HUES48 (cell line): Measurements from ENCODE around the gene SLC35C1.

Experiments
- H3K27ac ChIP-seq: one replicate; pipeline ENCODE4 v1.7.0; 2013; ENCODE audit warnings: low read depth, low read length, inconsistent platforms
- H3K27me3 ChIP-seq: 2 replicates; pipeline ENCODE4 v1.6.1; 2013; ENCODE audit warnings: mild to moderate bottlenecking, low read length; ENCODE audit not compliant: control insufficient read depth, insufficient read depth
- H3K36me3 ChIP-seq: 2 replicates; pipeline ENCODE4 v1.6.1; 2013; ENCODE audit warnings: low read length; ENCODE audit not compliant: control insufficient read depth, insufficient read depth
- H3K4me1 ChIP-seq: 2 replicates; pipeline ENCODE4 v1.6.1; 2013; ENCODE audit warnings: mild to moderate bottlenecking, low read length; ENCODE audit not compliant: control insufficient read depth, insufficient read depth
- H3K4me3 ChIP-seq: 2 replicates; pipeline ENCODE4 v1.5.1; 2013; ENCODE audit warnings: mild to moderate bottlenecking, low read depth, low read length
- H3K9ac ChIP-seq: 2 replicates; pipeline ENCODE4 v1.6.1; 2013; ENCODE audit warnings: mild to moderate bottlenecking, low read depth, low read length, moderate library complexity
- H3K9me3 ChIP-seq: 2 replicates; pipeline ENCODE4 v1.6.1; 2013; ENCODE audit warnings: low read length; ENCODE audit not compliant: control insufficient read depth, insufficient read depth

Gene SLC35C1

GRCh38 chr11:45771566-45772448 is 33.1 kb upstream of the SLC35C1 start:
- peaks cover 8% of the 10 kb centered on the region for H3K27me3 ChIP-seq
- H3K27ac ChIP-seq, result no peak overlapping the region
- no peaks in the 10 kb centered on the region for H3K9me3 ChIP-seq
- peak overlapping the region; percentile 60 for H3K4me3 ChIP-seq
- H3K36me3 ChIP-seq, result no peaks in the 10 kb centered on the region
- H3K4me1 ChIP-seq, result no peaks in the 10 kb centered on the region
- H3K9ac ChIP-seq, result no peak overlapping the region

- Histone ChIP-seq H3K4me1 (no peaks in the 10 kb centered on the region), H3K27me3 (peaks cover 8% of the 10 kb centered on the region), H3K9ac (no peak overlapping the region), H3K4me3 (no peak overlapping the region), H3K27ac (no peak overlapping the region), H3K36me3 (no peaks in the 10 kb centered on the region), H3K9me3 (no peaks in the 10 kb centered on the region)
Measured at GRCh38 chr11:45772449-45772774, 32.5 kb upstream of the SLC35C1 start.

- no peak overlapping the region for H3K9ac ChIP-seq
- H3K4me3 ChIP-seq, result no peak overlapping the region
- H3K27me3 ChIP-seq, result peaks cover 8% of the 10 kb centered on the region
- H3K27ac ChIP-seq, result no peak overlapping the region
- H3K4me1 ChIP-seq, result no peaks in the 10 kb centered on the region
- no peaks in the 10 kb centered on the region for H3K9me3 ChIP-seq
- H3K36me3 ChIP-seq, result no peaks in the 10 kb centered on the region
Measured at GRCh38 chr11:45772986-45773785, 31.8 kb upstream of the SLC35C1 start.

- Histone ChIP-seq H3K36me3 (no peaks in the 10 kb centered on the region), H3K9ac (no peak overlapping the region), H3K27ac (no peak overlapping the region), H3K4me3 (no peak overlapping the region), H3K27me3 (peaks cover 8% of the 10 kb centered on the region), H3K9me3 (no peaks in the 10 kb centered on the region), H3K4me1 (no peaks in the 10 kb centered on the region)
Measured at GRCh38 chr11:45773786-45774655, 30.9 kb upstream of the SLC35C1 start.

DNA sequence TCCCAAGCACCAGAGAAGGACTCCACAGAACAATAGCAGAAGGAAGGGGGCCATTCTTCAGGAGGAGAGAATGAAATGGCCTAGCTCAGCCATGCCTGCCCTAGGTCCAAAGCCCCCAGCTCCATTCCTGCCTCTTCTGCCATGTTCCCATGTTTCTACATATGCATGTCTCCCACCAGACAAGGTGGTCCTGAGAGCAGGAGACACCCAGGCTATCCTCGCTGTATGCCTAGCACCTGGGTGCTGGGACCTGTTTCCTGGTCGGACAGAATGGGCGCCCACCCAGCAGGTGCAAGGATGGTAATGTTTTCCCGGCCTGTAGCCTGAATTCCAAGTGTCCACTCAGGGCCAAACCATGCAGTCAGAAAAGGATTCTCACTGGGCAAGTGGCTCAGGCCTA is 30.2 kb upstream of the SLC35C1 start:
- H3K4me3 ChIP-seq, result no peak overlapping the region
- H3K9ac ChIP-seq, result no peak overlapping the region
- no peaks in the 10 kb centered on the region for H3K36me3 ChIP-seq
- peaks cover 8% of the 10 kb centered on the region for H3K27me3 ChIP-seq
- no peaks in the 10 kb centered on the region for H3K4me1 ChIP-seq
- no peak overlapping the region for H3K27ac ChIP-seq
- no peaks in the 10 kb centered on the region for H3K9me3 ChIP-seq

DNA sequence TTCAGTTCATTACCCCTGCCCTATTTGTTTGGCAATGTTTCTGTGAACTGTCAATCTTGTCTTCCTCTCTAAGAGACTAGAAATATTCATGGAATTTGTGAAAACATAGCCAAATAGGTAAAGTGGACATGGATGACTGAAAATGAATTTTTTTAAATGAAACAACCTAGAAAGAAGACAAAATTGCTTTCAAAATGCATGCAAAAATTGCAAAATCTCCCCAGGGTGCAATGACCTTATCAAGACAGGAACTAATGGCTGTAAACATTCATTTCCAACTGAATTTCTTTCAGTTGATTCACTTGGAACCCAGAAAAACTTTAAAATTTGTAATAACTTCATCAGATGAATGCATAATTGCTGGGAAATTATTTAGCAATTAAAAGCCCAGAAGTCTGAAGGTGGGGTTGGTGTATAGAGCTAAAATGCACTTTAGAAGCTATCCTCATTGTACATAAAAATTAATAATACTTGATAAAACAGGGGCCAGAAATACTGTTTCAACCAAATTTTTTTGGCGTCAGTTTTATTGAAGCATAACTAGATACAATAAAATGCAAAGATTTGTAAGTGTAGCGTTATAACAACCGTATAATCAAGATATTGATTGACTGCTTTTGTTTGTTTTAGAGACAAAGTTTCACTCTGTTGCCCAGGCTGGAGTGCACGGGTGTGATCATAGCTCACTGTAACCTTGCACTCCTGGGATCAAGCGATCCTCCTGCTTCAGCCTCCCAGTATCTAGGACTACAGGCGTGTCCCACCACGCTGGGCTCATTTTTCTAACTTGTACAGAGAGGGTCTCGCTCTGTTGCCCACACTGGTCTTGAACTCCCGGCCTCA is 27.6 kb upstream of the SLC35C1 start:
- Histone ChIP-seq H3K27me3 (no peaks in the 10 kb centered on the region), H3K27ac (no peak overlapping the region), H3K36me3 (no peaks in the 10 kb centered on the region), H3K4me1 (no peaks in the 10 kb centered on the region), H3K4me3 (no peak overlapping the region), H3K9ac (no peak overlapping the region), H3K9me3 (no peaks in the 10 kb centered on the region)

- H3K27ac ChIP-seq, result no peak overlapping the region
- H3K4me3 ChIP-seq, result no peak overlapping the region
- H3K9ac ChIP-seq, result no peak overlapping the region
- H3K9me3 ChIP-seq, result no peaks in the 10 kb centered on the region
- H3K27me3 ChIP-seq, result no peaks in the 10 kb centered on the region
- H3K36me3 ChIP-seq, result no peaks in the 10 kb centered on the region
- no peaks in the 10 kb centered on the region for H3K4me1 ChIP-seq
Measured at GRCh38 chr11:45778341-45778740, 26.6 kb upstream of the SLC35C1 start.

DNA sequence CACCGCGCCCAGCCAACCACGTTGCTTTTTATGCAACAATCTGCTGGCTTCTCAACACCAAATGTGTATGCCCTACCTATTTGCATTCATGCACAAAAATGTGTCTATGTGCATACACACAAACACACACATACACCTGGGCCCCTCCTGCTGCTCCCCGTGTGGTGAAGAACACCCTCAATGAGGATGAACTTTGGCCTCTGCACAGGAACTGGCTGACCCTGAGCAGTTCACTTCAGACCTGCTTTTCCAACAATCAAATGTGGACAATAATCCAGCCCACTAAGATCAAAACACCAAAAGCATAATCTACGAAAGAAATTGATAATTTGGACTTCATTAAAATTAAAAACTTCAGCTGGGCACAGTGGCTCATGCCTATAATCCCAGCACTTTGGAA is 25.3 kb upstream of the SLC35C1 start:
- Histone ChIP-seq H3K4me1 (no peaks in the 10 kb centered on the region), H3K27ac (no peak overlapping the region), H3K4me3 (no peak overlapping the region), H3K9me3 (no peaks in the 10 kb centered on the region), H3K36me3 (no peaks in the 10 kb centered on the region), H3K9ac (no peak overlapping the region), H3K27me3 (no peaks in the 10 kb centered on the region)

DNA sequence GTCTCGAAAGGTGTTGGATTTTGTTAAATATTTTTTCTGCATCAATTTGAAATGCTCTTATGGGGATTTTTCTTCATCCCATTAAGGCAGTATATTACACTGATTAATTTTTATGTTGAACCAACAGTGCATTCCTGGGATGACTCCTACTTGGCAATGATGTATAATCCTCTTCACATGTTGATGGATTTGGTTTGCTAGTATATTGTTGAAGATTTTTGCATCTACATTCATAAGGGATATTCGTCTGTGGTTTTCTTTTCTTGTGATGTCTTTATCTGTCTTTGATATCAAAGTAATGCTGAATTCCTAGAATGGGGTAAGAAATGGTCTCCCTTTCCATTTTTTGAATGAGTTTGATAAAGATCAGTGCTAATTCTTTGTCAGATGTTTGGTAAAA is 18.7 kb upstream of the SLC35C1 start:
- H3K27me3 ChIP-seq, result no peaks in the 10 kb centered on the region

DNA sequence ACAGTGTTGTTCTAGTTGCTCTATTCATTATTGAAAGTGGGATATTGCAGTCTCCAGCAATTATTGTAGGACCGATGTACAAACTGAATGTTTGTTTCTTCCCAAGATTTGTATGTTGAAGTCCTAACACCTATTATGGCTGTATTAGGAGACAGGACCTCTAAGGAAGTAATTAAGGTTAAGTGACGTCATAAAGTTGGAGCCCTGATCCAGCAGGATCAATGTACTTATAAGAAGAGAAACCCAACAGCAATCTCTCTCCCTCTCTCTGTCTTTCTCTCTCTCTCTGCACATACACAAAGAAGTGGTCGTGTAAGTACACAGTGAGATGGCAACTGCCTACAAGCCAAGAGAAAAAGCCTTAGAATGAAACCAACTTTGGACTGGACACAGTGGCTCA is 16.1 kb upstream of the SLC35C1 start:
- no peaks in the 10 kb centered on the region for H3K4me1 ChIP-seq
- no peak overlapping the region for H3K9ac ChIP-seq
- H3K27me3 ChIP-seq, result no peaks in the 10 kb centered on the region
- H3K9me3 ChIP-seq, result peaks cover 2% of the 10 kb centered on the region; the same call in 1 of the 2 replicates
- H3K36me3 ChIP-seq, result no peaks in the 10 kb centered on the region
- no peak overlapping the region for H3K4me3 ChIP-seq
- no peak overlapping the region for H3K27ac ChIP-seq

More for the DNA sequence above, 18.7 kb upstream of the SLC35C1 start:
- Histone ChIP-seq H3K9ac (no peak overlapping the region), H3K4me1 (no peaks in the 10 kb centered on the region), H3K9me3 (peaks cover 2% of the 10 kb centered on the region; the same call in 1 of the 2 replicates), H3K27ac (no peak overlapping the region), H3K36me3 (no peaks in the 10 kb centered on the region), H3K4me3 (no peak overlapping the region)
